Measurements from ENCODE around the gene ZNF664.
A peak's percentile ranks its signal among the peaks of the same experiment; 100 is the strongest.

The ZNF664 gene

DNA sequence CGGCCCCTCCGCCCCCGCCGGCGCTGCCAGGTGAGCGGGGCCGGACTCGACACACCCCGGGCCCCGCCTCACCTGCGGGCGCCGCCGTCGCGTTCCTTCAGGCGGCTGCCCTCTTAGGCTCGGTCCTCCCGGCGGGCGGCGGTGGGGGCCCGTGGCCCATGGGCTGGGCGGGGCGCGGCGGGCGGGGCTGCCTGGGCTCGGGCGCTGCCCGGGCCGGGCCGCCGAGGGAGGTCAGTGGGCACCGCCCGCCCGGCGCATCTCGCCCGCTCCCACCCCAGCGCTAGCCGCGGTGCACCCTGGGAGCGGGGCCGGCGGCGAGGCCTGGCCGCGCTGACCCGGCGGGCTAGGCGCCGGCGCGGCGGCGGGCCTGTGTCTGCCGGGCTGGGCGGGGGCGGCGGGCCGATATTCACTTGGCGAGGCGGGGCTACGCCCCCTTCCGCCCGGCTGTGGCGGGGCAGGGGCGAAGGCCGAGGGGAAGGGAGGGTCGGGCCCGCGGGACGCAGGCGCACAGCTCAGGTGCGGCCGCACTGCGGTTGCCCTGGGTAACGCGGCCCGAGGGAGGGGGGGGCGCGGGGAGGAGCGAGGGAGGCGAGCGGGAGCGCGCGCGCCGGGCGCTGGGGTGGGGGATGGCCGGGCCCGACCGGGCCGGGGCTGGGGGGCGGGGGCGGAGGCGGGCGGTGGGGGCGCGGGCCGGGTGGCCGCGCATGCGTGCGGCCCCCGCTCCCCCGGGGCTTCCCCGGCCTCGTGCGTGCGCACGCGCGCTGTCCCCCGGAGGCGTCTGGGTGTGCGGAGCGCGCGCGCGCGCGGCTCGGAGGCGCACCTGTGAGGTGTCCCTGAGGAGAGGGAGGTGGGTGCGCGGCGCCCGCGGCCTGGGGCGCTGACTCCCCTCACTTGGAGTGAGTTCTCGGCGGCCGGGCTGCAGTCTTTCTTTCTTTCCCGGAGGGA, at the start of gene ZNF664, which contains the start of gene CCDC92:
Gene ZNF664, plus strand, starts transcription at position 759 of the 945 bp plus-strand sequence. CDS start 38,930 bp downstream, outside the sequence.
Gene CCDC92, minus strand, starts transcription at position 375 of the 945 bp plus-strand sequence. CDS start 28,526 bp downstream, outside the sequence.
- peaks cover 30% of the 10 kb centered on the region for H3K4me1 ChIP-seq
- peaks cover 23% of the 10 kb centered on the region for H3K36me3 ChIP-seq
- peak within 1 kb of the TSS; percentile 99 for H3K4me3 ChIP-seq
- peak within 1 kb of the TSS; percentile 90 for H3K27ac ChIP-seq
- peak within 1 kb of the TSS; percentile 93 for H3K9ac ChIP-seq
- no peaks in the 10 kb centered on the region for H3K9me3 ChIP-seq
- TF ChIP-seq Cebpa-rat (IDR thresholded peaks at IDR 0.05): no peak
- H3K4me2 ChIP-seq: peak within 1 kb of the TSS; percentile 100
- H4K20me1 ChIP-seq: peaks cover 85% of the 10 kb centered on the region
- H3K27me3 ChIP-seq: peaks cover 9% of the 10 kb centered on the region; the same call in 1 of the 2 replicates

DNA sequence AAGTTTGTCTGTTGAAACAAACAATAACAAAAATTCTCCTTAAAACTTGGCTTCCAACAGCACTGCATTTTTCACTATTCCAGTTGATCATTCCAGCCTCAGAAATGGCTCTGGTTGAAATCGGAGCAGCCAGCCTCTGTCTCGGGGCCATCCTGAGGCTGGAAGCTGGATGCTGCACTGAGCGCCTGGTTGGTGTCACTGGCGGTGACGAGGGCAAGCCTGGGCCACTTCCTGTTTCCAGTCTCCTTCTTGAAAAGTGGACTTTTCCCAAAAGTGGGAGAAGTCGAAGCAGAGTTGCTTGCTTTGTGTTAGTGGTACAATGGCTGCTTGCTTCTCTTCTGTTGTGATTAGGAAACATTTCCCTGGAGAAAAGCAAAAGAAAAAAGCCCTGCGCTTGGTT, 49.1 kb upstream of the ZNF664 start:
- H3K36me3 ChIP-seq: no peaks in the 10 kb centered on the region
- no peaks in the 10 kb centered on the region for H3K9me3 ChIP-seq
- H3K4me2 ChIP-seq: no peak overlapping the region
- TF ChIP-seq Cebpa-rat (IDR thresholded peaks at IDR 0.05): no peak
- H3K4me1 ChIP-seq: peaks cover 48% of the 10 kb centered on the region
- H3K9ac ChIP-seq: no peak overlapping the region
- no peaks in the 10 kb centered on the region for H3K27me3 ChIP-seq
- H3K27ac ChIP-seq: no peak overlapping the region
- H3K4me3 ChIP-seq: no peak overlapping the region
- H4K20me1 ChIP-seq: peaks cover 20% of the 10 kb centered on the region

DNA sequence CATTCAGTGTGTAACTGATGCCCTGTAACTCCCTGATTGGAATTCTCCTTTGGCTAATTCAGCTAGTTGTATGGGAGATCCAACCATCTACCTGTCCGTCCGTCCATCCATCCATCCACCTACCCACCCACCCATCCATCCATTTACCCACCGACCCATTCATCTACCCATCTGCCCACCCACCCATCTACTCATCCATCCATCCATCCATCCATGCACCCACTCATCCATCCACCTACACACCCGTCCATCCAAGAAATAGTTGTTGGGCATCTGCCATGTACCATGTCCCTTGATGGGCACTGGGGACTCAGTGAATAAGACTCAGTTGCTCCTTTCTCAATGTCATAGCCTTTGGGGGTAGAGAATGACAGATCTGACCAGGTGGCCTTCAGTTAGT, 48.5 kb upstream of the ZNF664 start:
- Histone ChIP-seq H3K4me2 (no peak overlapping the region), H3K27ac (no peak overlapping the region), H3K4me1 (peaks cover 54% of the 10 kb centered on the region)

DNA sequence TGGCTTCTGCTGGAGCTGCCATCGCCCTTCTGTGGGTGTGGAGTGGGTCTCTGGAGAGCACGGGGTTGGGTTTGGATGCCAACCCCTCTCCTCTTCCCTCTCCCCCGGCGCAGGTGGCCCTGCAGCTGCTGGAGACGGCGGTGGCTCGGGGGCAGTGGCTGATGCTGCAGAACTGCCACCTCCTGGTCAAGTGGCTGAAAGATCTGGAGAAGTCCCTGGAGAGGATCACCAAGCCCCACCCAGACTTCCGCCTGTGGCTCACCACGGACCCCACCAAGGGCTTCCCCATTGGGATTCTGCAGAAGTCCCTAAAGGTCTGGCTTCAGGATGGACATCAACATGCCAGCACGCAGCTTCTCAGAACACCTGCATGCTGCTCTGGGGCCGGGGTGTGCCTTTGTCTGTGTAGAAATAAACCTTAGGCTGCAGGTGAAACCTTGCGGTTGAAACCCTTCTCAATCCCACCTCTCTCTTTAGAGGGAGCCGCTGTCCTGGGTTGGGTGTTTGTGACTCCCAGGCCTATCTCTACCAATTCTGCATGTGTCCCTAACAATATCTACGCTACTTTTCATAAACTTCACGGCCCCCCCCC, 44.6 kb upstream of the ZNF664 start:
- Histone ChIP-seq H3K27ac (no peak overlapping the region; the same call in 1 of the 2 replicates), H4K20me1 (peaks cover 40% of the 10 kb centered on the region), H3K9ac (no peak overlapping the region), H3K27me3 (no peaks in the 10 kb centered on the region), H3K36me3 (no peaks in the 10 kb centered on the region), H3K4me3 (peak overlapping the region; percentile 27), H3K4me2 (peak overlapping the region; percentile 92), H3K4me1 (peaks cover 71% of the 10 kb centered on the region), H3K9me3 (no peaks in the 10 kb centered on the region)
- TF ChIP-seq Cebpa-rat (IDR thresholded peaks at IDR 0.05): no peak

More for the DNA sequence above, 48.5 kb upstream of the ZNF664 start:
- H3K4me3 ChIP-seq: no peak overlapping the region
- no peak overlapping the region for H3K9ac ChIP-seq
- no peak for TF ChIP-seq Cebpa-rat (IDR thresholded peaks at IDR 0.05)
- peaks cover 26% of the 10 kb centered on the region for H4K20me1 ChIP-seq
- no peaks in the 10 kb centered on the region for H3K27me3 ChIP-seq
- no peaks in the 10 kb centered on the region for H3K36me3 ChIP-seq
- no peaks in the 10 kb centered on the region for H3K9me3 ChIP-seq

DNA sequence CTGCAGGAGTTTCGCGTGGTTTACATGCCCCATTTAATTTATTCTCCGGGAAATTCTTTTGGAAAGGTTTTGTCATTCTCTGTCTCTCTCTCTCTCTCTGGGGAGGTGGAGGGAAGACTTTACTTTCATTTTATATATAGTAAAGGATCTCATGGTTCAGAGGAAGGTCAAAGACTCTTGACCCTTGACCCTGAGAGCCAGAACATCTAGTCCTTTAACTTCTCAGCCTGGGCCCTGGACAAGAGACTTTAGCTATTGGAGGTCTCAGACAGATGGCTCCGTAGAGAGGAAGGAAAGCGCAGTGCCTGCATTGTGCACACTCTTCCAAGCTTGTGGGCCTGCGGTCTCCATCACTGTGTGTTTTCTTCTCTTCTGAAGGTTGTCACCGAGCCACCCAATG, 44.1 kb upstream of the ZNF664 start:
- Histone ChIP-seq H3K27ac (no peak overlapping the region), H3K27me3 (no peaks in the 10 kb centered on the region), H3K36me3 (no peaks in the 10 kb centered on the region), H3K9me3 (no peaks in the 10 kb centered on the region), H3K4me3 (no peak overlapping the region), H3K9ac (no peak overlapping the region), H4K20me1 (peaks cover 45% of the 10 kb centered on the region), H3K4me2 (peak overlapping the region; percentile 92), H3K4me1 (peaks cover 77% of the 10 kb centered on the region)
- TF ChIP-seq Cebpa-rat (IDR thresholded peaks at IDR 0.05): no peak

DNA sequence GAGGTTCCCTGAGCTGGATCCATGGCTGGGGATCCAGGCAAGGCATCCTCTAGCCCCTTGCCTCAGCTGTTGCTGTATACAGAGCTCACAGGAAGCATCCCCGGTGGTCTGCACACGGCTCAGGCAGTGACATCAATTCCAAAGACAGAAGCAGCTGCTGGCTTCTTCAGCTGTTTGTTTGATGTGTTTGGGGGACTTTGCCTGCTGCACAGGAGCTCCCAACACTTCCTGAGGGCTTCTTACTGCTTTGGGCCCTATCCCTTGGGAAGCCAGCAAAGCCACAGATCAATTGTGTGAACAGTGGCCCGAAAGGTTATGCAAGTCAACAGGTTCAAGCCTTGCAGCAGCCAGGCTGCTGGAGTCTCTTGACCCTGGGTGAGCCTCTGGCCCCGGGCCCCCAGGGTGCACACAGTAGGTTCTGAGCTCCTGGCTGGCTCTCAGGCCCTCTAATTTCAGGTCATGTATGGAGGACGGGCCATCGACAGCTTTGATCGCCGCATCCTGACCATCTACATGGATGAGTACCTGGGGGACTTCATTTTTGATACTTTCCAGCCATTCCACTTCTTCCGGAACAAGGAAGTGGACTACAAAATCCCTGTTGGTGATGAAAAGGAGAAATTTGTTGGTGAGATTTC, 43.0 kb upstream of the ZNF664 start:
- H3K9ac ChIP-seq: no peak overlapping the region
- no peaks in the 10 kb centered on the region for H3K36me3 ChIP-seq
- H3K27me3 ChIP-seq: no peaks in the 10 kb centered on the region
- no peak for TF ChIP-seq Cebpa-rat (IDR thresholded peaks at IDR 0.05)
- peak overlapping the region; percentile 92 for H3K4me2 ChIP-seq
- H3K4me3 ChIP-seq: no peak overlapping the region
- no peak overlapping the region for H3K27ac ChIP-seq
- H4K20me1 ChIP-seq: peaks cover 57% of the 10 kb centered on the region
- no peaks in the 10 kb centered on the region for H3K9me3 ChIP-seq
- H3K4me1 ChIP-seq: peaks cover 88% of the 10 kb centered on the region

DNA sequence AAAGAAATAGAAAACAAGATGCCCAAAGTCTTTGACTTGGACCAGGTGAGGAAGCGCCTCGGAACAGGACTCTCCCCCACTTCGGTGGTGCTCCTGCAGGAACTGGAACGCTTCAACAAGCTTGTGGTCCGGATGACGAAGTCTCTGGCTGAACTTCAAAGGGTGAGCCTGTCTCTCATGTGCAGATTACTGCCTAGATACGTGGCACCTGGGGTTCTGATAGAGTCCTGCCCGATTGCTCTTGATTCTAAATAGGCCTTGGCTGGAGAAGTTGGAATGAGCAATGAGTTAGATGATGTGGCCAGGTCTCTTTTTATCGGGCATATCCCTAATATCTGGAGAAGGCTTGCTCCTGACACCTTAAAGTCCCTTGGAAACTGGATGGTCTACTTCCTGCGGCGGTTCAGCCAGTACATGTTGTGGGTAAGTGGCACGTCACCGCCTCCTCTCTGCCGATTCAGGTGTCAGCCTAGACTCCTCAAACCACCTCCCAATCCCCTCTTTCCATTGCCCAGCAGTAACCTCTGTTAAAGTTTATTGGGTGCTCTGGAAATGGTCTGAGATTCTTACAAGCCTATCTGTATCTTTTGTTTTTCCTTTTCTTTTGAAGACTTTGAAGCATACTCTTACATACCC, 41.2 kb upstream of the ZNF664 start:
- H3K27me3 ChIP-seq: no peaks in the 10 kb centered on the region
- no peak for TF ChIP-seq Cebpa-rat (IDR thresholded peaks at IDR 0.05)
- H3K4me3 ChIP-seq: no peak overlapping the region
- H3K4me2 ChIP-seq: peak overlapping the region; percentile 92
- H3K27ac ChIP-seq: no peak overlapping the region
- H3K4me1 ChIP-seq: peaks cover 83% of the 10 kb centered on the region
- H3K9me3 ChIP-seq: no peaks in the 10 kb centered on the region
- peaks cover 59% of the 10 kb centered on the region for H4K20me1 ChIP-seq
- peaks cover 7% of the 10 kb centered on the region; the same call in 1 of the 2 replicates for H3K36me3 ChIP-seq
- H3K9ac ChIP-seq: no peak overlapping the region

DNA sequence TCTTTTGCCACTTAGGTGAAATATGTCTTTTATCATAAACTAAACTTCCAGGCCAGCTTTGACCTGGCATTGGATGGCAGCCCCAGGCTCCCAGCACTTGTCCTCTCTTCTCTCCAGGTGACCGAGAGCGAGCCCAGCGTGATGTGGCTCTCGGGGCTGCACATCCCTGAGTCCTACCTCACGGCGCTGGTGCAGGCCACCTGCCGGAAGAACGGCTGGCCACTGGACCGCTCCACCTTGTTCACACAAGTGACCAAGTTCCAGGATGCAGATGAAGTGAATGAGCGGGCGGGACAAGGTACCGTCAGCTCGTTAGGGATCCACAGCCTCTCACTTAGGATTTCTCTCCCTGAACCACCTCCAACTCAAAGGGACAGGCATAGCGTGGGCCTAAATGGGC, 39.8 kb upstream of the ZNF664 start:
- Histone ChIP-seq H3K27me3 (no peaks in the 10 kb centered on the region), H3K4me3 (no peak overlapping the region), H4K20me1 (peaks cover 46% of the 10 kb centered on the region), H3K27ac (no peak overlapping the region; the same call in 1 of the 2 replicates), H3K4me1 (peaks cover 83% of the 10 kb centered on the region), H3K9ac (no peak overlapping the region), H3K36me3 (peaks cover 10% of the 10 kb centered on the region; the same call in 1 of the 2 replicates), H3K4me2 (peak overlapping the region; percentile 59), H3K9me3 (no peaks in the 10 kb centered on the region)
- TF ChIP-seq Cebpa-rat (IDR thresholded peaks at IDR 0.05): no peak

DNA sequence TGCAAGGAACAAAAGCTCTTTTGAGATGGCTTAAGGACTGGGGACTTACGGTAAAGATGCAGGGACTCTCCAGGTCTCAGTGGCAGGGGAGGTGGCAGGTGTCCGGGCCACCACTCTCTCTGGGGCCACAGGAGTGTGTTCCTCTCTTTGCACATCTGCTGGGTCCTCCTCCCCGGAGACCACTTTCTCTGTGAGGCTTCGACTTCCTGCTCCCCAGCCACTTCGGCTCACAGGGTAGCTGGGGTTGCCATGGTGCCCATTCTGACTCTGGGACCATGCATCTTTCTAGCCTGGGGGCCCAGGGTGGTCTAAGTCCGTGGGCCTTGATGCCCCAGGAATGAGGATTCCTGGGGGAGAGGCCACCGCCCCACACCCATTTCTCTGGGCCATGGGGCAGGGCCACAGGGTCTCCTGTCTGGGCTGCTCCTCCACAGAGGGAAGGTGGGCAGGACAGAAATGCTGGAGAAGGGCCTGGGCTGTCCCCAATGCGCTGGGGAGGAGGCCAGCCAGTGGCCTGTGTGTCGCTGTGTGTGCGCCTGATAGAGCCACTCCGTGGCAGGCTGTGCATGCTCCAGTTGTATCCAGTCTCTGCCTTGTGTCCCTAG, 38.9 kb upstream of the ZNF664 start:
- Histone ChIP-seq H3K27ac (no peak overlapping the region), H3K9me3 (no peaks in the 10 kb centered on the region), H4K20me1 (peaks cover 37% of the 10 kb centered on the region), H3K27me3 (no peaks in the 10 kb centered on the region), H3K9ac (no peak overlapping the region), H3K4me2 (peak overlapping the region; percentile 59), H3K4me1 (peaks cover 83% of the 10 kb centered on the region), H3K36me3 (peaks cover 10% of the 10 kb centered on the region; the same call in 1 of the 2 replicates), H3K4me3 (no peak overlapping the region)
- no peak for TF ChIP-seq Cebpa-rat (IDR thresholded peaks at IDR 0.05)
